Measurements from ENCODE around the gene SEMA4F.
"Not testable (repeated sequence)": the region's sequence is repeated elsewhere in the genome, so short reads cannot be mapped to it uniquely, and the experiment has no call there.

Gene SEMA4F

GRCh38 chr2:74628538-74629105, 25.4 kb upstream of the SEMA4F start:
- H3K27me3 ChIP-seq (ENCODE audit: low read depth, low read length): no peaks in the 10 kb centered on the region
- H3K4me3 ChIP-seq (ENCODE audit: low read length): no peak overlapping the region
- H3K9me3 ChIP-seq (ENCODE audit: insufficient read depth, low read length): no peaks in the 10 kb centered on the region
- no peaks in the 10 kb centered on the region for H4K20me1 ChIP-seq (ENCODE audit: insufficient read depth, low read length)
- no peaks in the 10 kb centered on the region for H3K36me3 ChIP-seq (replicated peaks; ENCODE audit: low read depth, low read length)
- TF ChIP-seq EZH2phosphoT487 (IDR thresholded peaks at IDR 0.05; ENCODE audit: low read depth) (no peak), CTCF (IDR thresholded peaks at IDR 0.05; ENCODE audit: low read depth, low read length) (no peak)
- no peaks in the 10 kb centered on the region for H3K79me2 ChIP-seq (ENCODE audit: low read length)
- H3K4me2 ChIP-seq (ENCODE audit: low read length): no peak overlapping the region
- H3K4me1 ChIP-seq (ENCODE audit: low read length): no peaks in the 10 kb centered on the region
- no peak overlapping the region for H2AFZ ChIP-seq (ENCODE audit: low read depth, low read length)
- H3K27ac ChIP-seq (ENCODE audit: low read length): no peak overlapping the region
- no peak overlapping the region for H3K9ac ChIP-seq (ENCODE audit: low read length)

GRCh38 chr2:74630454-74630853, 23.6 kb upstream of the SEMA4F start:
- H2AFZ ChIP-seq (ENCODE audit: low read depth, low read length); H3K79me2 ChIP-seq (ENCODE audit: low read length); H3K4me1 ChIP-seq (ENCODE audit: low read length); H3K9me3 ChIP-seq (ENCODE audit: insufficient read depth, low read length); H3K27me3 ChIP-seq (ENCODE audit: low read depth, low read length); H4K20me1 ChIP-seq (ENCODE audit: insufficient read depth, low read length); H3K9ac ChIP-seq (ENCODE audit: low read length); H3K4me3 ChIP-seq (ENCODE audit: low read length); H3K27ac ChIP-seq (ENCODE audit: low read length); H3K4me2 ChIP-seq (ENCODE audit: low read length); H3K36me3 ChIP-seq (replicated peaks; ENCODE audit: low read depth, low read length): not testable (repeated sequence)

GRCh38 chr2:74632209-74632938, 21.7 kb upstream of the SEMA4F start:
- H4K20me1 ChIP-seq (ENCODE audit: insufficient read depth, low read length): no peaks in the 10 kb centered on the region
- H3K4me2 ChIP-seq (ENCODE audit: low read length): no peak overlapping the region
- no peak for TF ChIP-seq EZH2phosphoT487 (IDR thresholded peaks at IDR 0.05; ENCODE audit: low read depth)
- no peak for TF ChIP-seq CTCF (IDR thresholded peaks at IDR 0.05; ENCODE audit: low read depth, low read length)
- no peak overlapping the region for H2AFZ ChIP-seq (ENCODE audit: low read depth, low read length)
- H3K9ac ChIP-seq (ENCODE audit: low read length): no peak overlapping the region
- no peaks in the 10 kb centered on the region for H3K4me1 ChIP-seq (ENCODE audit: low read length)
- no peak overlapping the region for H3K27ac ChIP-seq (ENCODE audit: low read length)
- H3K79me2 ChIP-seq (ENCODE audit: low read length): no peaks in the 10 kb centered on the region
- H3K4me3 ChIP-seq (ENCODE audit: low read length): no peak overlapping the region
- no peaks in the 10 kb centered on the region for H3K9me3 ChIP-seq (ENCODE audit: insufficient read depth, low read length)
- H3K27me3 ChIP-seq (ENCODE audit: low read depth, low read length): peaks cover 19% of the 10 kb centered on the region
- H3K36me3 ChIP-seq (replicated peaks; ENCODE audit: low read depth, low read length): no peaks in the 10 kb centered on the region

GRCh38 chr2:74632939-74633312, 21.1 kb upstream of the SEMA4F start:
- no peaks in the 10 kb centered on the region for H3K36me3 ChIP-seq (replicated peaks; ENCODE audit: low read depth, low read length)
- H3K9me3 ChIP-seq (ENCODE audit: insufficient read depth, low read length): no peaks in the 10 kb centered on the region
- no peak overlapping the region for H3K4me3 ChIP-seq (ENCODE audit: low read length)
- TF ChIP-seq EZH2phosphoT487 (IDR thresholded peaks at IDR 0.05; ENCODE audit: low read depth) (no peak), CTCF (IDR thresholded peaks at IDR 0.05; ENCODE audit: low read depth, low read length) (no peak)
- H3K9ac ChIP-seq (ENCODE audit: low read length): no peak overlapping the region
- H3K27me3 ChIP-seq (ENCODE audit: low read depth, low read length): peaks cover 24% of the 10 kb centered on the region
- H4K20me1 ChIP-seq (ENCODE audit: insufficient read depth, low read length): no peaks in the 10 kb centered on the region
- H3K79me2 ChIP-seq (ENCODE audit: low read length): no peaks in the 10 kb centered on the region
- H3K4me2 ChIP-seq (ENCODE audit: low read length): no peak overlapping the region
- no peaks in the 10 kb centered on the region for H3K4me1 ChIP-seq (ENCODE audit: low read length)
- no peak overlapping the region for H3K27ac ChIP-seq (ENCODE audit: low read length)
- no peak overlapping the region for H2AFZ ChIP-seq (ENCODE audit: low read depth, low read length)

Data from OCI-LY3 (cell line).